GM18873 (cell line): ENCODE results near the gene METTL15.
"Not testable (repeated sequence)": the region's sequence is repeated elsewhere in the genome, so short reads cannot be mapped to it uniquely, and the experiment has no call there.

Experiments used
- ATAC-seq: cut with Tn5 transposase; IDR thresholded peaks from one replicate; pipeline ENCODE4 v1.9.1; 2021; ENCODE audit warnings: mild to moderate bottlenecking, moderate library complexity, moderate number of reproducible peaks; ENCODE audit not compliant: unreplicated experiment, low FRiP score

METTL15 gene

DNA sequence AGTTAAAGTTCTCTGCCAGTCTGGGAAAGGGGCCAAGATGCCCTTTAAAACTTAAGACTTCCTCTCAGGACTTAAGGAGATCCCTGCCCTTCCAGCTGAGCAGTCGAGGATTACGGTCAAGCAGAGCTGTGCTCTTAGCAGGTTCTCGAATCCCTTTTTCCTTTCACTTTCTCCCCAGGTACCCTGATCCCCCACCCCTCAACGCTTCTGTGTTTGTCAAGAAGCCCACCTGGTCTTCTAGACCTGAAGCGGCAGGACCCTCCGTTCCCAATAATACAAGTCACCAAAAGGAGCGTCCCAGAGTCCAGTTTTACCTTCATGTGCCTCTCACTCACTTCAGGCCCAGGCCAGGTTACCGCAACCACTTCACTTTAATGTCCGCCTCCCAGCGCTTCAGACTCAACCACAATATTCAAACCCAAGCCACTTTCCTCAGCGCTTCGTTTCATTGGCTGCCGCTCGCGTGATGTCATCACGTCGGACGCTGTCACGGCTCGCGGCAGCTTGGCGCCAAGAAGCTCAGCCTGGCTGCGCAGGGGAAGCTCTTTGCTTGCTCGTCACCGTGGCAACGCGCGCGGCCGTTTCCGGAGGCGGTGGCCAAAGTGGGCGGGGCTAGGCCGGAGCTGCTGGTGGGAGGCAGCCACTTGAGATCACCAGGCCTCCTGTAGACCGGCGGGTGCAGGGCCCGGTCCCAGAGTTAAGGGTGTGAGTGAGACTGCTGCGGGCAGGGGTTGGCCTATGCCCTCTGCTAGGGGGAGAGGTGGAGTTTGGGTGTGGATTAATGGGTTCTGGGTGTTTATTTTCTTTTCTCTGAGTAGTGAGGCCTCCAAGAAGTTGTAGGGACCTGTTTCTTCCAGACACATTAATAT is at the start of gene METTL15, which contains the start of gene KIF18A:
Gene METTL15, plus strand, starts transcription at position 639 of the 869 bp plus-strand sequence. CDS start 4,947 bp downstream, outside the sequence.
Gene KIF18A, minus strand, starts transcription at position 407 of the 869 bp plus-strand sequence. CDS start 10,209 bp downstream, outside the sequence.
- ATAC-seq: peak; percentile 95

- ATAC-seq: no peak
Measured at GRCh38 chr11:28071305-28071704, 36.9 kb upstream of the METTL15 start.

GRCh38 chr11:28072321-28072720 is 35.9 kb upstream of the METTL15 start:
- no peak for ATAC-seq

DNA sequence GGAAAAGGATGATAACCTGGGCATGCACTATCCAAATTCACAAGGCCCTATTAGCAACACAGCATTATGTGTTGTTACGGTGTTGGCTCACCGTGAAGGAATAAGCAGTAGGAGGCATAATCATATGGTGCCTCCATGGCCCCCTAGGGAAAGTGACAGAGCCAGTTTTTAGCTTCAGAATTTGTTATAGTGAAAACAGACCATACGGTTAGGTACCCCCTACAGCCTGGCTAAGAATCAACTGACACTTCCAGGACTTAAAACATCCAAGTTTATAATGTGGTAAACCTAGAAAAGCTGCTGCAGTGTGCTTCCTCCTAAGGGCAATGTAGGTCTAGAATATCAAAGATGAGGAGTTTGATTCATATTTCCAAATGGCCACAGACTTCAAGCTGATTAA is 30.7 kb upstream of the METTL15 start:
- no peak for ATAC-seq

- no peak for ATAC-seq
Measured at GRCh38 chr11:28083118-28083517, 25.1 kb upstream of the METTL15 start.

GRCh38 chr11:28086569-28086968 is 21.6 kb upstream of the METTL15 start:
- ATAC-seq: no peak

DNA sequence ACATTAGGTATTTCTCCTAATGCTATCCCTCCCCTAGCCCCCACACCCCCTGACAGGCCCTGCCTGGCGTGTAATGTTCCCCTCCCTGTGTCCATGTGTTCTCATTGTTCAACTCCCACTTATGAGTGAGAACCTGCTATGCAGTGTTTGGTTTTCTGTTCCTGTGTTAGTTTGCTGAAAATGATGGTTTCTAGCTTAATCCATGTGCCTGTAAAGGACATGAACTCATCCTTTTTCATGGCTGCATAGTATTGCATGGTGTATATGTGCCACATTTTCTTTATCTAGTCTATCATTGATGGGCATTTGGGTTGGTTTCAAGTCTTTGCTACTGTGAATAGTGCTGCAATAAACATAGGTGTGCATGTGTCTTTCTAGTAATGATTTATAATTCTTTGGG is 21.0 kb upstream of the METTL15 start:
- not testable (repeated sequence) for ATAC-seq

- not testable (repeated sequence) for ATAC-seq
Measured at GRCh38 chr11:28087693-28088092, 20.5 kb upstream of the METTL15 start.

DNA sequence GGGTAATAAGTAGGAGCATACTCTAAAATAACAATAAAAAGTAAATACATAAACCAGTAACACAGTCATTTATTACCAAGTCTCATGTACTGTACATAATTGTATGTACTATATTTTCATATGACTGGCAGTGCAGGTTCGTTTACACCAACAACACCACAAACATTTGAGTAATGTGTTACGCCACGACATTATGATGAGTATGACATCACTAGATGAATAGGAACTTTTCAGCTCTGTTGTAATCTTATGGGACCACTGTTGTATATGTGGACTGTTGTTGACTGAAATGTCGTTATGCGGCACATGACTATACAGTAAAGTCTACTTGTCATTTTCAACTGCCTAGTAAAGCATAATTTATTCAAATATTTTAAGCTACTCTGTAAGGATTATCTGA is 18.8 kb upstream of the METTL15 start:
- ATAC-seq: no peak

DNA sequence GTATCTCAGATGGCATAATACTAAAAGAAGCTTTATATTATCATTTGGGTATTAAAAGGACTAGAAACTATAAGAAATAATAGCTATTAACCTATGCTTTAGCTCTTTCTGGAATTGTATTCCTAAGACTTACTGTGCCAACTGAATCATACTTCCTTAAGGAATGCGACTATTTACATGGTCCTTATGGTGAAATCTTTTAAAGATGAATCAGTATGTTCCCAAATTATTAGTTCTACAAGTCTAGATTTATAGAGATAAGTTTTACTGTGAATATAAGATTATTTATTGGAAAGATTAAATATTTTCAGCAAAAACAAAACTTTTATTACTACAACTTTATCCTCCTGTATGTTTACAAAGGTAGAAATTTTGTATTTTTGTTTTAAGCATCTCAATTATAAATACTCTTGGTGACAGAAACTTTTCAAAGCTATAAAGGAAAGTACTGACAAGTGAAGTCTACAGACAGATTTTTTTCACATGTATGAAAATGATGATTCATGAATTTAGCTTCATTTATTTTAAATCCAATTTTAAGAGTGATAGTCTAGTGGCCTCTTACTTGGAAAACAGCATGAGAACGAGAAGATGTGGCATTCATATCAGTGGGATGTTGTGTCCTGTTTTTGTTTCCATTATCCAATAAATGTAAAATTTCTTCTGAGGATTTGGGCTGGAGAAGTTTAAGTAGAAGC is 18.0 kb upstream of the METTL15 start:
- no peak for ATAC-seq

DNA sequence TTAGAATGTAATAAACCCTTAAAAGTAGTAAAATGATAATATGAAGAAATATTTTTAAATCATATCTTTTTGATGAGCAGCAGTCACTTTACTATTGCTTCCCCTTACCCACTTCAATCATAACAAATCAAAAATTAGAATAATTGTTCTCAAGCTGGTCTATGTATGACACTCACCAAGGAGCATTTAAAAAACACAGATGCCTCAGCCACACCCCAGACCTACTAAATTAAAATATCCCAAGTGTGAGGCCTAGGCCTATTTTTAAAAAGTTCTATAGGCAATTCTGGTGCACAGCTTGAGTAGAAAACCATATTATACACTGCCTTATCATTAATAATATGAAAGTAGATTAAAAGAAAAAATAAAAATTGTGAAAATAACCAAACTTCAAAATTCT is 15.4 kb upstream of the METTL15 start:
- ATAC-seq: no peak

DNA sequence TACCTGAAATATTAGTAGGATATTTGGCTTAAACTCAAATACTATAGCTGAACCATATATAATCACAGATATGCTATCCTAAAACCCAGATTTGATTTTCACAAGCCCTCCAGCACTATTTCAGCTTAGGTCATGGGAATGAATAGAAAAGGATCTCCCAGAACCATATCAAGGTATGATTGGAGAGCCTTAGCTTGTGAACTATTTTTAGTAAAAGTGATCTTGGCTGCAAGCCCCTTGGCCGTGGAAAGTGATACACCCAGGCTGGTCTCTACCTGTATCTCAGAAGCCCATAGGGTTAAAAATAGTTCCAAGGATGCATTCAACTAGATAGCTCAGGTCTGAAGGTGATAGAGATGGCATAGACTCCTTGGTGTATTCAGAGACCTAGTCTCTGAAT is 9.9 kb upstream of the METTL15 start:
- ATAC-seq: no peak

GRCh38 chr11:28099715-28100114 is 8.5 kb upstream of the METTL15 start:
- ATAC-seq: no peak

DNA sequence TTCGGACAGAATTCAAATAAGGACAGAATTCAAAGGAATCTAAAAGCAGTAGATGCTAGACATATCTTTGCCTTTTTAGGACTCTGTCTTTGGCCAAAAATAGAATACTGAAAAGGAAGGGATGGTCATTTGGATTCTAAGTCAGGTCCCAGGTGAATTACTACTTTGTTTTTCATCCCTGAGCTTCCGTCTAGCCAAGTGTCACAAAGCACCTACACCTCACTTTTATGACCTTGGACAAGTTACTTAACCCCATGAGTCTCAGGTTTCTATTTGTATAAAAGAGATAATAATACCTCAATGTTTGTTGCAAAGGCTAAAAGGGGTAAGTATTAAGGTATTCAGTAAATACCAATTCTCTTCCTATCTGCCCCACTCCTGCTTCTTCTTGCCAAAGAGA is 7.5 kb upstream of the METTL15 start:
- no peak for ATAC-seq

- not testable (repeated sequence) for ATAC-seq
Measured at GRCh38 chr11:28102300-28102699, 5.9 kb upstream of the METTL15 start.

- ATAC-seq: no peak
Measured at GRCh38 chr11:28104425-28104824, 3.8 kb upstream of the METTL15 start.

DNA sequence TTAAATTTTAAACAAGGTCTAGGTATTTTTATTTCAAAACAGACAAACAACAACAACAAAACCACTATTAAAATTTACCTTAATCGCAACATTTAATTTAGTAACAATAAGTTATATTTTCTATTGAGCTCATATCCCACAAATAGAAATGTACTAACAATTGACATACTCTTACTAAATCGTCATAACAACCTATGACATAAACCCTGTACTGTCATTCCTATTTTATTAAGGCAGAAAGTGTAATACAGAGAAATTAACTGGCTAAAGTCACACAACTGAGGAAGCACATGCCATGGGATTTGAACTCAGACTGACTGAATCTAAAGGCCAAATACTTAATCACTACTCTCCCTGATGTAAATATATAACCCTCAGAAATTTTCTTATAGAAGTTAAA is 3.2 kb upstream of the METTL15 start:
- no peak for ATAC-seq

- ATAC-seq: no peak
Measured at GRCh38 chr11:28105869-28106268, 2.3 kb upstream of the METTL15 start.

DNA sequence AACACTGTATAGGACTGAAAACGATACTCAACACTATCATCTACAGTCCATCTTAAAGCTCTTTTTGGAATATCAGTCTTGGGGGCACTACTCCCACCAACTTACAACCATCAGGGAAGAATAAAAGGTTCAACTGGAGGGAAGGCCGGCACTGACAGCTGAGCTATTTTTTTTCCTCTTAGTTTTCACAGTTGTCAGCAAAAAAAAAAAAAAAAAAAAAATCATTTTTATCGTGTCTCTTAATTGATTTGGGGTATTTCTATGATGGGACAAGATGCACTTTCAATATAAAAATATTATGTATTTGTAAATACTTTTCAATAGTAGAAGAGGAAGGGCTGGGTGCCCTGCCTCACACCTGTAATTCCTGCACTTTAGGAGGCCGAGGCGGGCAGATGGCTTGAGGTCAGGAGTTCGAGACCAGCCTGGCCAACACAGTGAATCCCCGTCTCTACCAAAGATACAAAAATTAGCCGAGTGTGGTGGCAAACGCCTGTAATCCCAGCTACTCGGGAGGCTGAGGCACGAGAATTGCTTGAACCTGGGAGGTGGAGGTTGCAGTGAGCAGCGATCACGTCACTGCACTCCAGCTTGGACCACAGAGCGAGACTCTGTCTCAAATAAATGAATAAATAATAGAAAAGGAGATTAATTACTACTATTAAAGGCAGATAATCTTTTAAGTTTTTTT is 1.7 kb upstream of the METTL15 start:
- ATAC-seq: no peak

- ATAC-seq: no peak
Measured at GRCh38 chr11:28107191-28107749, 918 bp upstream of the METTL15 start.

- no peak for ATAC-seq
Measured at GRCh38 chr11:28108958-28109357, 770 bp downstream of the METTL15 start.
